Measurements from ENCODE around the gene ARGFX.

The ARGFX gene

DNA sequence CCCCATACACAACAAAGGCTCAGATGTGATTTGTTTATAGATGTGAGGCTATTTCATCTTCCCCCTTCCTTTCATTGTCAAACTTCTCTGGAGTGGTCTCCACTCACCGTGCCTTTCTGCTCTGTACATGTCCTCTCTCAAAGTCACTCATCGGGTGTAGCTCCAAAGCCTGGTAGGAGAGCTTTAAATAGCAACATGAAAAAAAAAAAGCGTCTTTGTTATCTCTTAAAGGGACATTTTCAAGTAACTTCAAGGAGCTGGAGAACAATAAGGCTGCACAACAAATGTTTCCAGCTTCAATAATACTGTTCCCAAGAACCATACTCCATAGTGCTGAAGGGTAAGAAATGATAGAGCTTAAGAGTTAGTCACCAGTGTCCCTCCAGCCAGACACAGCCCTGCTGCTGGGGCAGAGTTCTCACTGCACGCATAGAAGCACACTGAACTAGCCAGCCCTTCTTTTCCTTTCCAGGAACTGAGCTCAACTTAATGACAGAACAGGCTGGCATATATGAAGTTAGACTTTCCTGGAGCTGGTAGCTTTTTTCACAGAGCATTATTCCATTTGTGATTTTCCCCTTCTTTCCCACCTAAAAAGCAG, 33.6 kb downstream of the ARGFX start:
- DNase-seq: no peak

DNA sequence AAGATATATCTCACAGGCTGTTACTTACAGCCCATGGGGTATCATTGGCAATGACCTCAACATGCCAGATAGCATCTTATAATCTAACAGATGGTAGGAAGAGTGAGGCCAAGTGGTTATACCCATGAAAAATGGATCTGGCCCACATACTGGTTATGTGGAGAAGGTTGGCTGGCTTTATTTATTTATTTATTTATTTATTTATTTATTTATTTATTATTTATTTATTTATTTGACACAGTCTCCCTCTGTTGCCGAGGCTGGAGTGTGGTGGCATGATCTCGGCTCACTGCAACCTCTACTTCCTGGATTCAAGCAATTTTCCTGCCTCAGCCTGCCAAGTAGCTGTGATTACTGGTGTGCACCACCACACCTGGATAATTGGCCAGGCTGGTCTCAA, 37.0 kb downstream of the ARGFX start:
- DNase-seq: no peak

DNA sequence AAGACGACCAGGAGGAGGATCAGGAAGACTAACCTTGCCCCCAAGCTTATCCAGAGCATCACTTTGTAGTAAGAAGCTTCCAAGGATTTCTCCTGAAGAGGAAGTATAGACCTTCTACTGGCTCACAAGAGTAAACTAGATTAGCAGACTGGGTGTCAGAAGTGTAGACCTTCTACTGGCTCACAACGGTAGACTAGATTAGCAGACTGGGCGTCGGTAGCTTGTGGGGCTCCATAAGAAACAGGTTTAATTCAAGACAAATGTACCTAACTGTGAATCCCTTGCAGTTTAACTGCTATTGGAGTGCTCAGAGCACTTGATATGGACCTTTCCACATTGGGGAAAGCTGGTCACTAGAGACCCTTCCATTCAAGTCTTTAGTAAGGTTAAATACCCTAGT, 38.4 kb downstream of the ARGFX start:
- no peak for DNase-seq
